GM19328 (cell line): Measurements from ENCODE around the gene SNX6.
"Not testable (repeated sequence)": the region's sequence is repeated elsewhere in the genome, so short reads cannot be mapped to it uniquely, and the experiment has no call there.

Experiments used
- ATAC-seq: cut with Tn5 transposase; IDR thresholded peaks from one replicate; pipeline ENCODE4 v1.9.1; 2021; ENCODE audit warnings: mild to moderate bottlenecking, moderate library complexity; ENCODE audit not compliant: unreplicated experiment

Gene SNX6

DNA sequence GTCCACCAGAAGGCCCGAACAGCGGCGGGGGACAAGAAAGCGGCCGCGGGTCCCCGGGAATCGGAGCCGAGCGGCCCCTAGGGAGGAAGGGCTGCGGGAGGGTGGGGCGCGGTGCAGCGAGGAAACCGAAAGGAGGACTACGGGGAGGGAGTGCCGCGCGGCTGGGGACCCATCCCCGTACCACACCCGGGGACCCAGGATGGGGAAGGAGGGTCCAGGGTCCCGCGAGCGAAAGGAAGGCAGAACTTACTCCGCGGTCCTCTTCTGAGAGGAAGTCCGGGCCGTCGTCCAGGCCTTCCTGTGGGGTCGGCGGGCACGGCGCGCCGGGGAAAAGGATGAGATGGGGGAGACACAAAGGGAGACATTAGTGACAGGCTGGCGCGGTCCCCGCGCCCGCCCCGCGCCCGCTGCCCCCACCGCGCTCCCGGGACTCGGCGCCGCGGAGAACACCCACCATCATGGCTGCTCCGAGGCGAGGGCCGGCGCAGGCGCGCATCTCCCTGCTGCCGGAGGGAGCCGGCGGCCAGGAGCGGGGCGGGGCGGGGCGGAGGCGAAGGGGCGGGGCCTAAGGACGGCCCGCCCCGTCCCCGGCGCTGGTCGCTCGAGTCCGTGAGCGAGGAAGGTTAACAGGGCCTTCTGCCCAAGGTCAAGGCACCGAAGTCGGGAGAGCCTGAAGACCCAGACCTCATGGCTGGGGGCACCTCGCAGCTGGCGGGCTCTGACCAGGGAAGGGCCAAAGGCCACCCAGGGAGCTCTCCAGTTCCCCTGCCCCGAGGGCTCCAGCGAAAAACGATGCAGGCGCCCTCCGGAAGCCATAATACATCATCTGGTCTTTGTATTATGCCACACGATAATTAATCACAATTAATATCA, at the start of gene SNX6:
SNX6 (minus strand) TSS at position 492 of the 873 bp plus-strand sequence; CDS start at position 460, 32 bp downstream.
- ATAC-seq: peak; percentile 92

DNA sequence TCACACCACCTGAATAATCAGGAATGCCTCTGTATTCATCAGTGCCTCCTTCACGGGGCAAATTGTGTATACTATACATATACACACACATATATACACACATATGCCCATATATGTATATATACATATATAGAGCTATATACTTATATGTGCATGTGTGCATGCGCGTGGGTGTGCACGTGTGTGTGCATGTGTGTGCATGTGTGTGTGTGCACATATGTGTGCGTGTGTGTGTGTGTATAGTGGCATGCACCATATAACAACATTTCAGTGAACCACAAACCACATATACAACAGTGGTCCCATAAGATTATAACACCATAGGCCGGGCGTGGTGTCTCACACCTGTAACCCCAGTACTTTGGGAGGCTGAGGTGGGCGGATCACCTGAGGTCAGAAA, 48.8 kb upstream of the SNX6 start:
- no peak for ATAC-seq

DNA sequence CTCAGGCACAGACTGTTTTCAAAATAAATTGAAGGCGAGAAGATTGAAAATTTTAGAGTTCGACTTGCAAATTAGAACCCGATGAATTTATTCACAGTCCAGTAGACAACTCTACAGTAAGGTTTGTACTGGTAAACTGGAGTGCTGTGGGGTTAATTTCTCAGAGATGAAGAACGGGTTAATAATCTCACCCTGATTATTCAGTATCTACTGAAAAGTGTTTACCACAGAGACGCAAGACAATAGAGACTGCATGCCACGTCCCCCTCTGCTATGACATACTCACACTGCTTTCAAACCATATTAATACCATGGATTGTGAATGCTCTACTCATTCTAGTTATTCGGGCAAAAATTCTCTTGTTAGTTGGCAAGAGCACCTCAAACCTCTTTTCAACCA, 48.4 kb upstream of the SNX6 start:
- no peak for ATAC-seq

DNA sequence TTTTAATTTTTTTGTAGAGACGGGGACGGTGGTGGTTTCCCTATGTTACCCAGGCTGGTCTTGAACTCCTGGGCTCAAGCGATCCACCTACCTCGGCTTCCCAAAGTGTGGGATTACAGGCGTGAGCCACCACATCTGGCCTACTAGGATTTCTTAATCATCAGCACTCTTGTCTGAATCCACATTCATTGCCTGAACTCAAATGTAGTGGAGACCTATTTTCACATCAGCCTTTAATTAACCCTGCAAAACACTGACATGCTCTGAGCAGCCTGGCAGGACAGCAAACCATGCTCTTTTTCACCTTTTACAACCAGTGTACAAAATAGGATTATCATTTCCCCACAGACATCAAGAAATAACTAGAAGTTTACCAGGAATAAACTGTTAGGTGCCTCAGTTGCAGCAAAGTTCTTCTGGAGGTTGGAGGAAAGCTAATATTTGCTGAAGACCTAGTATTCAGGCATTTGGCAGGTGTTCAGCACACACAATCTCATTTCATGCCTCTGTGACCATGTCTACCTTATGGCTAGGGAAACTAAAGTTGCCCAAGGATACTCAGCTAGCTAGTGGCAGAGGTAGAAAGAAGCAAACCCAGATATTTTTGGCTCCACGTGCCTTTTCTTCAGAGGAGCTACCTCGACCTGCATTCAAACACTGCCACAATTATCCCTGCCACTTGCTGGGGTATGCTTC, 46.7 kb upstream of the SNX6 start:
- no peak for ATAC-seq

GRCh38 chr14:34673702-34674101, 43.8 kb upstream of the SNX6 start:
- ATAC-seq: no peak

- no peak for ATAC-seq
Measured at GRCh38 chr14:34671716-34672115, 41.8 kb upstream of the SNX6 start.

DNA sequence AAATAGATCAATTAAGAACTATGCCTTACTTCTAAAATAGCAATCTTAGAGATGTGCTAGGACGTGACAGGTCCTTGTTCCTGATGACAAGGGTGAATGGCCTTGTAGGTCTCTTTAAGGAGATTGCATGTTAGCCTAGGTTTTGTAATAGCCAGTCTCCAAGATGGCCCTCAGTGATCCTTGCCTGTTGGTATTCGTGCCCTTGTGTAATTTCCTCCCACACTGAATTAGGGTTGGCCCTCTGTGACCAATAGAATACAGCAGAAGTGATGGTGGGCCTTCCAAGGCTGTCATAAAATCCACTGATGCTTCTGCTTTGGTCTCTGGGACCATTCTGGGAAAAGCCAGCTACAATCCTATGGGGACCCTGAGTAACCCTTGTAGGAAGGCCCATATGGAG, 38.2 kb upstream of the SNX6 start:
- ATAC-seq: no peak

- no peak for ATAC-seq
Measured at GRCh38 chr14:34667007-34667406, 37.1 kb upstream of the SNX6 start.

DNA sequence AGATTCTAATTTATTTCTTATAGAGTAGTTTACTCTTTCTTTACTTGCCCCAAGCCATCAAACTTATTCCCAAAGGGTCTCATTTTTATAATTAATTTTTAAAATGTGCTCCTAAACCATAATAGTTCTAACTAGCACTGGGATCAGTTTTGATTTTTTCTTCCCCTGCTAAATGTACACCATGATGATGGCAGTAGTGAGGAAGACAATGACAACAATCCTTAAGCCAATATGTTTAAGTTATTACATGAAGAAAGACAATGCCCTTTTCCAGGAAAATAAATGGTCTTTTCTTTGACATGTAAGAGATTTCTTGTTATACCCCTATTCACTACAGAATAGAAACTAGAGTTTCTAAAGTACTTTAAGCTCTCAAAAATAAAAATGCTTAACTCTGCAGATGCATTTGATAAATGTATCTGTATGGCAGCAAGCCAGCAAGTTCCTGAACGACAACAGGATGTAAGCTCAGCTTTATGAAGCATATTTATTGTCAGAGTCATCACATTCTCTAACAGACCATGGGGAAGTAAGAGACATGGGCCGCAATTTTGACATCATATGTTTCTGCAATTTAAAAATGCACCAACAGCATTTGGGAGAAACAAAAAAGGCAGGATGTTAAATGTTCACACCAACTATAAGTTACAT, 36.0 kb upstream of the SNX6 start:
- ATAC-seq: no peak

- no peak for ATAC-seq
Measured at GRCh38 chr14:34662561-34663088, 32.7 kb upstream of the SNX6 start.

DNA sequence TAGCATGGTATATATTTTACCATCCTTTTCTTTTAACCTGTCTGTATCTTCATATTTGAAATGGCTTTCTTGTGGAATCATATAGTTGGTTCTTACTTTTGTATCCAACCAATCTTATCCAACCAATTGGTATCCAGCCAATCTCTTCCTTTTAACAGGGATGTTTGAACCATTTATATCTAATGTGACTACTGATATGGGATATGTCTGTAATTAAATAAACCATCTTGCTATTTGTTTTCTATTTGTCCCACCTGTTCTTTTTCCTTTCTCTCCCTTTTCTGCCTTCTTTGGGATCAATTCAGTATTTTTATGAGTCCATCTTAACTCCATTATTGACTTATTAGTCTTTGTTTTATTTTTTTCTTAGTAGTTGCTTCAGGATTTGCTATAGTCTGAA, 30.8 kb upstream of the SNX6 start:
- ATAC-seq: no peak

DNA sequence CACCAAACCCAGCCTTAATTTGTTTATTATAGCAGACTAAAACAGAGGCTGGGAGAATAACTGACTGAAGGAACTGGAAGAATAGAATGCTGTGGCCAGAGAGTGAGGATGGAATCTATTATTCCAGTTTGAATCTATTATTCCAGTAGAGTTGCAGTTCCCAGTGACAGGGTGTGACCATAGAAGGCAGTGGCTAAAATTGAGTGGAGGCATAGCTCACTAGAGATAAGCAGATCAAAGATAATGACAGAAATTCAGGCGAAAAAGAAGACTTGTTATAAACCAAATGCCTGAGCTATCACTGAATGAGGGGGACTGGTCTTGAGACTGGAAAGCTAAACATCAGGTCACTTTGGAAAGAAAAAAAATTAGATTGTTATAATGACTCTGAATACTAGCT, 26.0 kb upstream of the SNX6 start:
- no peak for ATAC-seq

DNA sequence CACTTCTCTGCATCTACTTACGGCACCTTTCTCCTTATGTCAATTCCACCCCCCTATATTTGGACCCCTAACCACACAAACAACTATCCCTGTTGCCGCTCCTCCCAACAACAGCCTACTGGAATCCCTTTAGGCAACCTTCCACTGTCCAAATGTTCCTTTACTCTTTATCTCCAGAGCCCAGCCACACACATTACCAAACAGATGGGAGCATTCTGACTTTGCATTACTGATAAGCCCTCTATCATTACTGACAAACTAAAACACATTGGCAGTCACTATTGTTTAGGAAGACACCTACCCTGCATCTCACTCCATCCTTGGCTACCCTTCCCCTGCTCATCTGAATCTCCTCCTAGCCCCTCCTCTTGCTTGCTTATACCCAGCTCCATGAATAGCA, 23.1 kb upstream of the SNX6 start:
- ATAC-seq: not testable (repeated sequence)

DNA sequence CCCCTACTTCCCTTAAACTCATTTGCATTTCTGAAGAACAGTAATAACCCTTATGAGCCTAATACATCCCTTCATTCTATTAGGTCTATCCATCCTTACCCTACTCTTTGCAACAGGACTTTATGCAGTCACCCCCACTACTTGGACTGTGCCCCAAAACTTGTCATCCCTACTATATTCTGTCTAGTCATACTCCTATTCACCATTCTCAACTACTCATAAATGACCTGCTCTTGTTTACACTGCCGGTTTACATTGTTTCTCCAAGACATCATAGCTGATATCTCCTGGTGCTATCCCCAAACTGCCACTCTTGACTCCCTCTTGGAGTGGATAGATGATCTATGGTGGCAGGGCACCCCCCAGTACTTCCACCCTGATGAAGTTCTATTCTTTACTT, 22.4 kb upstream of the SNX6 start:
- ATAC-seq: not testable (repeated sequence)

DNA sequence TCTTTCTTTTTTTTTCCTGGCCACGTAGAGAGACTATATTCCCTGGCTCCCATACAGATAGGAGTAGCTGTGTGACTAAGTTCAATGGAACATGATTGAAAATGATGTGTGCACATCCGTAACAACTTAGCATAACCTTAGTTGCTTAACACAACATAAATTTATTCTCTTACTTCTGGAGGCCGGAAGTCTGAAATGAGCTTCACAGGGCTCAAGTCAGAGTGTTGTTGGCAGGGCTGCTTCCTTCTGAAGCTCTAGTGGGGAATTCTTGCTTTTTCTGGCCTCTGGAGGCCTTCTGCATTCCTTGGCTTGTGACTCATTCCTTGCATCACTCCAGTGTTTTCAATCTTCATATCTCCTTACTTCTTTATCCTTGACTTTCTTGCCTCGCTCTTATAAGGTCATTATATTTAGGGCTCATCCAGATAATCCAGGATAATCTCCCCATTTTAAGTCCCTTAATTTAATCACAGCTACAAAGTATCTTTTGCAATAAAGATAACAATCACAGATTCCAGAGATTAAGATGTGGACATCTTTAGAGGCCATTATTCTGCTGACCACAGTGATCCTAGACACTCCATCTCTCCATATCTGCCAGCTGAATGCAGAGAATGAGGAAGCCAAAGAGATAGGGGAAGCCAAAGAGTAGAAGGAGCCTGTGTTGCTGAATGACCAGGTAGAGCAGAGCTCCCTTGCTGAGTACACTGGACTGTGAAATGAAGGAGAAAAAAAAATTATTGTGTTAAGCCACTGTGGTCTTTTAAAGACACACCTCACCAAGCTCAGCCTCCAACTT, 21.0 kb upstream of the SNX6 start:
- ATAC-seq: no peak

GRCh38 chr14:34650006-34650405, 20.1 kb upstream of the SNX6 start:
- ATAC-seq: not testable (repeated sequence)

GRCh38 chr14:34649344-34649743, 19.4 kb upstream of the SNX6 start:
- ATAC-seq: no peak

DNA sequence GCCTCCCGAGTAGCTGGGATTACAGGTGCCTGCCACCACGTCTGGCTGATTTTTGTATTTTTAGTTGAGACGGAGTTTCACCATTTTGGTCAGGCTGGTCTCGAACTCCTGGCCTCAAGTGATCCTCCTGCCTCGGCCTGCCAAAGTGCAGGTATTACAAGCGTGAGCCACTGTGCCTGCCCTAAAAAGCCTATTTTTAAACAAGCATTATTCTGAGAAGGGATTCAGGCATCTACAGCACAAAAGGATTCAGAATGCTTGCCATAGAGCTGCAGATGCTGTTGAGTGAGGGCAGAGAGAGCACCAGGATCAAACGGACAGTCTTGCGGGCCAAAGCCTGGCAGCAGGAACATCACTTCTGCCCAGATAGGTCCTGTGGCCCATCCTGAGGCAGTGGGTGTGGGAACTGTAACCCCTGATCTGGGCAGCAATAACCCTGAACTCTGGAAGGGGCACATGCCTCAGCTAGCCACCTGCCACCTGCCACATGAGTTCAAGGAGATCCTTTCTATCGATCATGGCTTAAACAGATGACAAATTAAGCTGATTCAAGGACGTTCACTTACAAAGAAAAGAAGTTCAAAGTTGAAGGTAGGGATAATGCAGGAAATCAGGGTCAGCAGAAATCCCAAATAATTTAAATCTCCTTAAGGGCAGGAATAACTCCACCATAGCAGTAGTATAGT, 16.8 kb upstream of the SNX6 start:
- ATAC-seq: no peak

GRCh38 chr14:34643361-34643760, 13.4 kb upstream of the SNX6 start:
- no peak for ATAC-seq

DNA sequence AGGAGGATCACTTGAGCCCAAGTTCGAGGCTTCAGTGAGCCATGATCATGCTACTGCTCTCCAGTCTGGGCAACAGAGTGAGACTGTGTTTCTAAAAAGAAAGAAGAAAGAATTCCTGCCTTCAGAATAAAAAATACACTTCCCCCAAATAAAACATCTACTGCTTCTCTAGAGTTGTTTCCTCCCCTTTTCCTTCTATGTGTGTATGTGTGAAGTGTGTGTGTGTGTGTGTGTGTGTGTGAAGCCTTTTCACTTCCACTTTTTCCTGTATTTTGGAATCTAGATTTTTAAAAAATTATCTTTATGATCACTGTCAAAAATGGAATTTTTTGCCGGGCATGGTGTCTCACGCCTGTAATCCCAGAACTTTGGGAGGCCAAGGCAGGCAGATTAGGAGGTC, 12.6 kb upstream of the SNX6 start:
- ATAC-seq: no peak
